DND-41 (cell line): ENCODE results near the gene OR5AU1.

Experiments
- ATAC-seq: fragments of 200-7000 bp; cut with Tn5 transposase; 3 replicates; pipeline ENCODE4 v1.9.1; 2021; ENCODE audit warnings: low read depth; ENCODE audit not compliant: insufficient read depth
- DNase-seq: peaks from one replicate; pipeline ENCODE4 v3.0.0-alpha.2; 2020
- H2AFZ ChIP-seq: 2 replicates; pipeline ENCODE4 v1.6.0; 2012; ENCODE audit warnings: low read depth, low read length
- H3K27ac ChIP-seq: 2 replicates; pipeline ENCODE4 v1.5.1; 2012; ENCODE audit warnings: low read length, inconsistent platforms
- H3K27me3 ChIP-seq: fragments of 200-600 bp; sonication (generic); 2 replicates; pipeline ENCODE4 v1.6.0; 2012; ENCODE audit warnings: low read length, mild to moderate bottlenecking, inconsistent platforms; ENCODE audit not compliant: insufficient read depth, poor library complexity
- H3K36me3 ChIP-seq: 2 replicates; pipeline ENCODE4 v1.5.1; 2012; ENCODE audit warnings: low read length, inconsistent platforms; ENCODE audit not compliant: insufficient read depth
- H3K4me1 ChIP-seq: 2 replicates; pipeline ENCODE4 v1.5.1; 2012; ENCODE audit warnings: mild to moderate bottlenecking, low read length; ENCODE audit not compliant: insufficient read depth
- H3K4me2 ChIP-seq: 2 replicates; pipeline ENCODE4 v1.6.0; 2012; ENCODE audit warnings: mild to moderate bottlenecking, moderate library complexity, low read length, inconsistent platforms; ENCODE audit not compliant: insufficient read depth
- H3K4me3 ChIP-seq, 2 experiments: fragments of 200-600 bp in 1 of 2; shearing (Covaris generic) in 1 of 2; 2 replicates each; pipeline ENCODE4 v1.5.1; 2012 to 2016; ENCODE audit warnings: inconsistent platforms in 2 of 2, low read length in 2 of 2, mild to moderate bottlenecking in 2 of 2, low read depth in 1 of 2, moderate library complexity in 1 of 2
- H3K79me2 ChIP-seq: 2 replicates; pipeline ENCODE4 v1.6.0; 2012; ENCODE audit warnings: low read length, inconsistent platforms; ENCODE audit not compliant: insufficient read depth
- H3K9ac ChIP-seq: 2 replicates; pipeline ENCODE4 v1.6.0; 2012; ENCODE audit warnings: low read depth, mild to moderate bottlenecking, inconsistent platforms, low read length, moderate library complexity
- H3K9me3 ChIP-seq: 2 replicates; pipeline ENCODE4 v1.5.1; 2012; ENCODE audit warnings: low read length, moderate library complexity, mild to moderate bottlenecking, inconsistent platforms; ENCODE audit not compliant: insufficient read depth, severe bottlenecking
- H4K20me1 ChIP-seq: 2 replicates; pipeline ENCODE4 v1.6.0; 2012; ENCODE audit warnings: low read length; ENCODE audit not compliant: insufficient read depth
- EZH2 ChIP-seq: IDR thresholded peaks from 3 replicates; pipeline ENCODE4 v1.6.1; 2012; ENCODE audit warnings: borderline replicate concordance, low read depth, mild to moderate bottlenecking, moderate library complexity, low read length, inconsistent platforms; ENCODE audit not compliant: severe bottlenecking
- TF ChIP-seq, protein P1 (sequence below): IDR thresholded peaks from 2 replicates; pipeline ENCODE4 v1.5.1; 2012; ENCODE audit warnings: borderline replicate concordance, low read length, moderate library complexity, mild to moderate bottlenecking; ENCODE audit not compliant: poor library complexity, severe bottlenecking; ENCODE audit errors: extremely low read depth

OR5AU1 gene

GRCh38 chr14:21108791-21109190 is 47.1 kb downstream of the OR5AU1 start:
- Histone ChIP-seq H3K9me3 (no peaks in the 10 kb centered on the region), H2AFZ (no peak overlapping the region), H3K27ac (no peak overlapping the region), H3K36me3 (no peaks in the 10 kb centered on the region), H3K4me3 (no peak overlapping the region), H3K4me1 (peaks cover 17% of the 10 kb centered on the region), H3K27me3 (no peaks in the 10 kb centered on the region), H3K4me2 (no peak overlapping the region), H3K9ac (no peak overlapping the region), H4K20me1 (no peaks in the 10 kb centered on the region), H3K79me2 (peaks cover 8% of the 10 kb centered on the region)
- DNase-seq (no peak), ATAC-seq (no peak)
- TF ChIP-seq EZH2 = no peak
- TF ChIP-seq, protein P1, sequence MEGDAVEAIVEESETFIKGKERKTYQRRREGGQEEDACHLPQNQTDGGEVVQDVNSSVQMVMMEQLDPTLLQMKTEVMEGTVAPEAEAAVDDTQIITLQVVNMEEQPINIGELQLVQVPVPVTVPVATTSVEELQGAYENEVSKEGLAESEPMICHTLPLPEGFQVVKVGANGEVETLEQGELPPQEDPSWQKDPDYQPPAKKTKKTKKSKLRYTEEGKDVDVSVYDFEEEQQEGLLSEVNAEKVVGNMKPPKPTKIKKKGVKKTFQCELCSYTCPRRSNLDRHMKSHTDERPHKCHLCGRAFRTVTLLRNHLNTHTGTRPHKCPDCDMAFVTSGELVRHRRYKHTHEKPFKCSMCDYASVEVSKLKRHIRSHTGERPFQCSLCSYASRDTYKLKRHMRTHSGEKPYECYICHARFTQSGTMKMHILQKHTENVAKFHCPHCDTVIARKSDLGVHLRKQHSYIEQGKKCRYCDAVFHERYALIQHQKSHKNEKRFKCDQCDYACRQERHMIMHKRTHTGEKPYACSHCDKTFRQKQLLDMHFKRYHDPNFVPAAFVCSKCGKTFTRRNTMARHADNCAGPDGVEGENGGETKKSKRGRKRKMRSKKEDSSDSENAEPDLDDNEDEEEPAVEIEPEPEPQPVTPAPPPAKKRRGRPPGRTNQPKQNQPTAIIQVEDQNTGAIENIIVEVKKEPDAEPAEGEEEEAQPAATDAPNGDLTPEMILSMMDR = no peak

GRCh38 chr14:21107283-21107800 is 48.5 kb downstream of the OR5AU1 start:
- no peaks in the 10 kb centered on the region for H3K9me3 ChIP-seq
- H3K4me3 ChIP-seq = no peak overlapping the region
- peaks cover 26% of the 10 kb centered on the region for H3K4me1 ChIP-seq
- H3K27me3 ChIP-seq = no peaks in the 10 kb centered on the region
- no peaks in the 10 kb centered on the region for H4K20me1 ChIP-seq
- DNase-seq (no peak), ATAC-seq (no peak)
- H3K4me2 ChIP-seq = no peak overlapping the region
- H3K9ac ChIP-seq = no peak overlapping the region
- TF ChIP-seq, protein P1 = no peak
- TF ChIP-seq EZH2 = no peak
- H3K36me3 ChIP-seq = no peaks in the 10 kb centered on the region
- H3K79me2 ChIP-seq = peaks cover 18% of the 10 kb centered on the region
- no peak overlapping the region for H3K27ac ChIP-seq
- H2AFZ ChIP-seq = 0 out of 2 replicates have a peak overlapping the region, but pooled peaks have one; percentile 14

- Histone ChIP-seq H3K4me2 (peak overlapping the region; percentile 25; the same call in 1 of the 2 replicates), H3K36me3 (no peaks in the 10 kb centered on the region), H3K4me3 (no peak overlapping the region), H4K20me1 (no peaks in the 10 kb centered on the region), H3K27me3 (no peaks in the 10 kb centered on the region), H3K9ac (no peak overlapping the region), H3K9me3 (no peaks in the 10 kb centered on the region), H3K27ac (no peak overlapping the region), H3K79me2 (peaks cover 22% of the 10 kb centered on the region), H2AFZ (peak overlapping the region; percentile 56; the same call in 1 of the 2 replicates), H3K4me1 (peaks cover 33% of the 10 kb centered on the region)
- TF ChIP-seq EZH2 = no peak
- TF ChIP-seq, protein P1 = peak; percentile 93
- DNase-seq (peak; percentile 81), ATAC-seq (peak; percentile 25; the same call in 2 of the 3 replicates)
Measured at GRCh38 chr14:21106498-21107282, 49.2 kb downstream of the OR5AU1 start.
